Fibroblast of peridontal ligament (primary cell): ENCODE data around the gene IL17RD.

ENCODE experiments used
- DNase-seq: peaks from one replicate; pipeline ENCODE4 v3.0.0-alpha.2; 2010; ENCODE audit errors: extremely low read depth

The IL17RD gene

DNA sequence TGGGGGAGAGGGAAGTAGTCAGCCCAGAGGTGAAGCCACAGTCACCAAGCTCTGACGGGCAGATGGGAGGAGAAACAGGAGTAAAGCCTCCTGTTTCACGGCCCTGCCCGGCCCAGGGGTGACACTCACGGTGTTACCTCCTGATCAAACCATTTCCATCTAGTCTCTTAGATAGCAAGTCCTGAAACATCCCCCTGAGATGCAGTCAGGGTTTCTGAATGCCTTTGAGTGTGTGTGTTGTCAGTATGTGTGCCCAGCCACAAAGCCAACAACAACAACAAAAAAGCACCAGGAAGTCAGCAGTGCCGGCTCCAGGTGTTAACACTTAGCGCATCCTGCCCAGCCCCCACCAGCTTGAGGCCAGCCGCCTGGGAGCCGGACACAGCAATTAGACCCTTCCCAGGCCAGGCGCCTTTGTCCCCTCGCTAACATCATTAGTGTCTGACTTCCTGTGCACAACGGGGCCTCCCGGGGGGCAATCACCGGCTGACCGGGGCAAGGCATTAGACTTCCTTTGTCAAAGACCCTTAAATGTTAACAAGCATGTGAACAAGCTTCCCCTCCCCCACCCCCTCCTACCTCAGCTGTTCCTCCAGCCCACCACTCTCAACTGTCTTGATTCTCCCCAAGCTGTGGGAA, 34.5 kb downstream of the IL17RD start:
- DNase-seq = no peak

DNA sequence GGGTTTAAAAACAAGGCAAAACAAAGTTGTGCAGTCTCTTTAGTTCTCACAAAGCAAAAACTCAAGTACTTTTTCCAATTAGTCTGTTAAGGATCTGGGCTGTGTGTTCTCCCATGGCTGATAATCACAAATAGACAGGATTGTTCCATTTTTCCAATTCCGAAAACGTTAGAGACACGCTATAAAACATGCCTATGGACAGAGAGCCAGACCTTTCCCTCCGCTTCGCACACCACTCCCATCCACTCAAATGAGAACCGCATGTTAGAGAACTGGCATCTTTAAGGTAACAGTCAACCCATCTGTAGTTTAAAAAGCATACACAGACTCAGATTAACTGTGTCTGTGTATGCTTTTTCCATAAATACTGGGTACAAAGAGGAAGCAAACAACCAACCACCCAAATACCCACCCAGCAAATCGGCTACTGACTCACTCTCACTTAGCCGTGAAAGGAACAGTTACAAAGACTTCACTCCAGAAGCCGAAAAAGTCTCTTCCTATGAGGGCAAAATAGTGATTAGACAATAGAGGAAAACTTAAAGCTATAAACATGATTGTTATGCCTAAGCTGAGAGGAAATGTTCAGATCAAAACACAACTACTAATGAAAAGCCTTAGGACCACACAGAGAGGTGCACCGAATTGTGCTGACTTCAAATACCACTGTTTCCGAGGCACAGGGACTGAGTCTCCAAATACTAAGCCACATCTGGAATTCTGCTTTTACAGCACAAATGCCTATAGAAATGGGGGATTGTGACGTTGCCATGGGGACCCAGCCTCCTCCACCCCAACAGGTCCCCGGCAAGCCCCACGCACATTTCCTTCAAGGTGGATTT, 36.1 kb downstream of the IL17RD start:
- peak; percentile 45 for DNase-seq

DNA sequence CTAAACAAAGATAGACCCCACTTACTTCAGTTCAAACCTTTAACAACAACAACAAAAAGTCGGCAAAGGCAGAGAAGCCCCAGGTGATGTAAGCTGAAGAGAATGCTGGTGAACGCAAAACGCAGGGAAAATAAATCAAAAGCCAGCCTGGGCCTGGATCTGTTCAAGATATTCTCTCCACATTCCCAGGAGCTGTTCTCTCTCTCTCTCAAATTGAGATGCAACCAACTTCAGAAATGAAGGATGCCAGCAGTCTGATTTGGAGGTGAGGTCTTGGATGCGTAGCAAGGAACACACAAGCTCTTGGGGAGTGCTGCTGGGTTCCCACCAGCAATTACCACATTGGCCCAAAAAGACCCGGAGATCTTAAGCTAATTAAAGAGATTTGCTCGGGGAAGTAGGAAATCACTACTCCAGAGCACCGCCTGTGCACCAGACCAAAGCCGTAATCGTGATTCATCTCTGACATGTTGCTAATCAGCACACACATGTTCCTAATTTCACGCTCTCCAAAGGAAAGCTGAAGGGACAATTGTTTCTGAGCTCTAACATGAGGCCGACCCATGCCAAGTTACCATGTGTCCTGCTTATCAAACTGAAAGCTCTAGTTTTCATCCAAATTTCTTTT, 37.1 kb downstream of the IL17RD start:
- peak; percentile 86 for DNase-seq

DNA sequence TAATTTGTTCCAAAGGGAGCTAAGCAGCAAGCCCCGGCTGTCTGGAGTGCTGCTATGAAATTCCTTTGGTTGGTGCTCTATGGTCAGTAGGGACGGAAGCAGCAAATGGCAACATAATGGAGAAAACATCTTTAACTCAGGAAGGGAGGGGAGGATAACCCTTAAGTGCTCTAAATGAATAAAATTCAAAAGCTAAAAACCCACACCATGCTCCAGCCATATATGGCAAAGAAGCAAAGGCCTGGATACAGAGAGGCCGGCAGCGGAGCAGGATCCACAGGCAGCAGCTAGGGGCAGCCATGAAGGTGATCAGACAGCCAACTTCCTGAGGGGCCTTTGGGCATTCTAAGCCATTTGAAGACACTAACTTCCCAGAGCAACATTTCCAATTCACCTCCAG, 38.9 kb downstream of the IL17RD start:
- DNase-seq = no peak

DNA sequence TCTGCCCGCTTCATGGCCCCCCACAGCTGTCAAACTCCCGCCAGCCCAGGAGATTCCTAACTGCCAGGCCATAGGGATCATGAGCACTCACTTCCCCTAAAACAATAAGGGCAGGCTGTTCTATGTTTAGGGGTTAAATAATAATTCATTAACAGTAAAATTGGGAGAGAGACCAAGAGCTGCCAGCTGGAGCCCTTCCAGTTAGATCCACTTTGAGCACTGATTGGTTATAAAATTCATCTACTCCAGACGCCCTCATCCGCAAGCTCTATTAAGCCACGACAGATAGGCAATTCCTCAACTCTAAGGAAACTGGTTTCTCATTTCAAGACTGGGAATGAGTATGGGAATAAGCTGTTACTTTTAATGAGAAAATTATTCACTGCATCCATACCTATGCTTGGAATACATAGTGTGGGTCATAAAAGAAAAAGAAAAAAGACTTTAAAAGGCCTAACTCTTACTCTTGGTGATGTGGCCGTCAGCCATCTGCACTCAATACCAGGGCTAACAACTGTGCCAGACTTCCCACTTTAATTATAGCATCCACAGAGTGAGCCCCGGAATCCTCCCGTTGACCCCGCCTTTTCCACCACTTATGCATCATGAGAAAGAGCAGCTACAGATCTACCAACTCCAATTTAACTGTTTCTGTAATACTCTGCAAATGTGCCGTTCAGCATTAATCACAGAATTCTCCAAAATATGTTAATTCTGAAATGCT, 44.5 kb downstream of the IL17RD start:
- no peak for DNase-seq

DNA sequence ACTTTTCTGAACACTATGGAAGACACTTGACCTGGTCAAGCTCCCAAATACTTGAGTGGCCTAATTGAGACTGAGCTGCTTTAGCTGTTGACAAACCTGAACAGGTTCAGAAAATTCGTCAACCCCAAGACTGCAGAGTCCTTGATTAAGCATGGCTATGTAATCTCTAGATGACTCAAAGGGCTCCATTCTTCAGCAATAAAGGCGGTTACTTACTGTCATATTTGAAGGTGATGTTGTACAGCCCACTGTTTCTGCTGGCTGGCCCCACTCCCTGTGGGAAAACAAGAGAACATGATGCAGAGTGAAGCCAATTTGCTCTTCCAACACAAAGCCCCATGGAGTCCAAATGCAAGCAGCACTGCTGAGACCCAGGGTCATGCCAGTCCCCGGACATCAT, 45.1 kb downstream of the IL17RD start:
- no peak for DNase-seq

DNA sequence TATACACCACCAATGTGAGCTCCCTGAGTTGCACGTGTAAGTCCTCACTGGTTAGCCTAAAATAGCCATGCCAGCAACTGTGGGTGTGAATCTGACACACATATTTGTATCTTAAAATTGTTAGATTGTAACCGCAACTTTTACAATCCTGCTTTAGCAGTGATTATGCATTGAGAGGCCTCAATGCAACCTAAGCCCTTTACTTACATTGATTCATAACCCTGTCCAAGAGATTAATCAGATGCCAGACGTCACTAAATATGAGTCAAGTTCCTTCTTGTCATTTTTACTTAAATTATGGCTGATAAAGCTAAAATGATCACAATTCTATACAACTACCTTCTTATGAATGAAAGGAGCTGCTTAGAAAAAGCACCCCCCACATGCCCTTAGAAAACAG, 46.9 kb downstream of the IL17RD start:
- no peak for DNase-seq

DNA sequence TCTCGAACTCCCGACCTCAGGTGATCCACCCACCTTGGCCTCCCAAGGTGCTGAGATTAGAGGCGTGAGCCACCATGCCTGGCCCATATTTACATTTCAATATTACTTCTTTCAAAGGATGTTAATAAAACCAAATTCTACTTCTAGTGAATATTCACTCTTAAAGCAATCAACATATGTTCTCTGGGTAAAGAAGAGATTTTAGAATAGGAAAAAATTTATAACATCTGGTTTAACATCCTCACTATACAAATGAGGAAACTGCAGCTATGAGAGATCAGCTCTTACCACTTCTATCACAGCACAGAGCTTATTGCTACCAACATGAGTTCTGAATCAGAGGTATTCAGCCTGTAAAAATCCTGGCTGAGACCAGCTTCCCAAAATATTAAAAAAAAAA, 48.7 kb downstream of the IL17RD start:
- no peak for DNase-seq

- no peak for DNase-seq
These were observed 52.9 kb downstream of the IL17RD start for GRCh38 chr3:57112206-57112605.

- no peak for DNase-seq
These were observed 54.4 kb downstream of the IL17RD start for GRCh38 chr3:57110798-57111197.

DNA sequence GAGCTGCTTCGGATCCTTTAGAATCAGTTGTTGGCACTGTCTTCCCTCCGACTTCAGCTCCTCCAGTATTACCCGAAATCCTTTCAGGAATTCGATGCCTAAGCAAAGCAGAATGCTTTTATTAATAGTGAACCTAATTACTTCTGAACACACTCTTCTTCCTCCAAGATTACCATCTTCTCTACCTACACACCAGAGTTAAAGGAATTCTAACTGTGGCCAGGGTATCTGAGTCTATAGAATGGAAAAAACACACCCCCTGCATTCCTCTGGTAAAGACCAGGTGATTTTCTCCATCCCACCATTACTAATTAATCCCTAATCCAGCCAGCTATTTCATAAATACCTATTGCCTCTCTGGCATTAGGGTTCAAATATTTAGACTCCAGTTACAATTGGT, 54.9 kb downstream of the IL17RD start:
- no peak for DNase-seq

DNA sequence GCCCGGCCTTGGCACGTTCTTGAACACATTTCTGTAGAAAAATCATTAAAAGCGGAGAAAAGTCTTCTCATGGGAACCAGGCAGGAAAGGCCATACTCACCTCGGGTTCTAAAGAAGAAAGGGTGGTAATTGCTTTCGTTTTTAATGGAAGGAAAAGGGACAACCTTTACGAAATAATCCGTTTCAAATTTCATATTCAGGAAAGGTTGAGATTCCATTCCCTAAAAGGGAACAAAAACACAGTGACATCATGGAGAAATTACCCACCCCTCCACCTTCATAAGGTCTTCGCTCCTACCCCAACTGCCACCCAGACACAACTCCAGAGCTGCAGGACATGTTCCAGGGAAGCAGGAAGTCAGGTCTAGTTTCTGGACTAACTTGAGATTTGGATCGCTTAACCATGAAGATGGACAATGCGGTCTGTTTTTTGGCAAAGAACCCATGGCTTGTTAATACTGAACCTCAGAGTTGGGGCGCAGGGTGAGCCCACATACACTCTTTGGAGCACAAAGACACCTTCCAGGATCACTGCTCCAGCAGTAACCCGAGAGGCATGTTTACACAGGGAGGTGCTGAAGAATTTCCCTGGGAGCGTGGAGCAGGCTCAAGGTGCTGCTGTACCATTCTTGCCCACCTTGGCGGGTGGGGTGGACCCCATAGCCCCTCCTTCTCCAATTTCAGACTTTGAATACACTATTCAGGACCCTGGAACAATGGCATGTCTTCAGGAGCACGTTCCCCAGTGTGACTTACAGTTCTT, 55.5 kb downstream of the IL17RD start:
- DNase-seq = no peak

GRCh38 chr3:57108684-57109083, 56.5 kb downstream of the IL17RD start:
- DNase-seq = no peak

- DNase-seq = no peak
These were observed 59.6 kb downstream of the IL17RD start for GRCh38 chr3:57105585-57105984.

DNA sequence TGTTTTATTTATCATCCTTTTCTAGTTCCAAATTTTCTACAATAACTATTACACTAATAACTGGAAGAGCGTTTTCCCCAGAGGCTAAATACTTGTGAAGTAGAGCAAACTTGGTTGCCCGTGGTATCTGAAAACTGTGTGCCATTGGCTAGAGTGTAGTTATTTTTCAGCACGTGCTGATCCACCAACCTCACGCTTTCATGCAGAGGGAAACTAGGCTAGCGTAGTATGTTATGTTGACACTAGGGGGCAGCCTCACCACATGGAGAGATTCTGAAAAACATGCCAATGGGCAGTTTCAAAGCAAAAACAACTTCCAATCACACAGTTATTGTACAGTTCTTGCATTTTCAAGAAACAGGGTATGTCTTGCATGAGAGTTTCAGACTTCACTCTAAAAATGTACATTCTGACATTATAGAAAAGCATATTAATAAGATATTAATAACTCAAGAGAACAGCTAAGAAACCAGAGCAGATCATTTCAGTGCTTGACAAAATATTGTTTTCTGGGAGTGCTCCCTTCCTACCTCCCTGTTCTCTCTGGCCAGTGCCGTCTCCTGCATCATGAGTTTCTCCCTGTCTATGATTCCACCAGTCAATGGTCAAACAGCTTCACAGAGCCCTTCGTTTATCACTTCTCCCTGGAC, 65.0 kb downstream of the IL17RD start:
- peak; percentile 86 for DNase-seq

DNA sequence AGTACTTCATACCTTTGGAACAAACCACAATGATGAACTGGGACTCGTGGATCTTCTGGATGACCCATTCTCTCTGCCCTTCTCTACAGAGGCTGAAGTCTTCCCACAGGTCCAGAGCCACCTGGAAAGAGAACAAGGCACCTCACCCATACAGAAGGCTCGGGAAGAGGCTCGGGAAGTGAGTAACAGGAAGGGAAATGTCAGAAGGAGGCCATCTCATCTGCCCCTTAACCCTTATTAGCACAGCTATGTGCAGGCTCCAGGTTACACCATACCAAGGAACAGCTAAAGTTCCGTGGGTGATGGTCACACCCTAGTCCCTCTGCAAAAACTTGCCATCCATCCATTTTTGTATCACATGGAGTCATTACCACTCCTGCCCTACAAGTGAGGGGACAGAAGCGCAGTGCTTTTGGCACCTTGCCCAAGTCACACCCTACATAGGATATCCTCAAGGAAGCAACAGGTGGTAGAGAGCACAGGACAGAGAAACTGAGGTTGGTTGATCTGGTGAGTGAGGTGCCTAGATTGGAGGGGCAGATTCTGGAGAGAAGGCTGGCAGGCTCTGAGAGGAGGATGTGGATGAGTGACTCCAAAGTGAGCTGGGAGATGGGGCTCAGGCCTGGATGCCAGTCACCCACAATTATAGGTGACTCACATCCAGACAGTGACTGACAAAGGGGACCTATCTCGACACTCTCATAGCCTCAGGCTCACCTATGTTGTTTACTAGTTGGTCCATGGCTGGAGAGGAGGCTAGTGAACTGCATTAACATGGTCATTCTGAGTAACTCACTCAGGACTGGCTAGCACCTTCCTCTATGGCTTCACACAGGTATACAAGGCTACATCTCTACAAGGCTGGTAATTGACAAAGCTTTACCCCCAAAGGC, 66.5 kb downstream of the IL17RD start:
- no peak for DNase-seq

GRCh38 chr3:57097536-57097935, 67.6 kb downstream of the IL17RD start:
- DNase-seq = no peak

- peak; percentile 8 for DNase-seq
These were observed 69.8 kb downstream of the IL17RD start for GRCh38 chr3:57095363-57095762.

GRCh38 chr3:57094575-57094974, 70.6 kb downstream of the IL17RD start:
- DNase-seq = peak; percentile 48

- no peak for DNase-seq
These were observed 71.1 kb downstream of the IL17RD start for GRCh38 chr3:57093971-57094535.
